HuH-7 (cell line): ENCODE measurements around the gene SH3RF3.
"Not testable (repeated sequence)": the region's sequence is repeated elsewhere in the genome, so short reads cannot be mapped to it uniquely, and the experiment has no call there.

Source experiments
- DNase-seq: peaks from one replicate; pipeline ENCODE4 v3.0.0; 2011; ENCODE audit warnings: low spot score

SH3RF3 gene

DNA sequence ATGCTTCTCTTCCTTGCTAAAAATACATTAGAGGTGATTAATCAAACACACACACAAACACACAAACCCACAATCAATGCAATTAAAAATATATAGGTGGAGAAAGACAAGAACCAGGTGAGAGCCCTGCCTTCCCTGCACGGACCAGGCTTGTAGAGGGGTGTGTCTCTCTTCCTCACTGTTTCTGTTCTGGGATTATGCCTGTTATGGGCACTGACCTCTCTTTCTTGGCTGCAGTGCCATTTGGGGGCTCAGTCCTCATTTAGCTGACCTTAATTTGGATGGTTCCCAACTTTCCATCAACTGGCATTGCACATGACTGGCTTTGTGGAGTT is 89.8 kb downstream of the SH3RF3 start:
- no peak for DNase-seq

DNA sequence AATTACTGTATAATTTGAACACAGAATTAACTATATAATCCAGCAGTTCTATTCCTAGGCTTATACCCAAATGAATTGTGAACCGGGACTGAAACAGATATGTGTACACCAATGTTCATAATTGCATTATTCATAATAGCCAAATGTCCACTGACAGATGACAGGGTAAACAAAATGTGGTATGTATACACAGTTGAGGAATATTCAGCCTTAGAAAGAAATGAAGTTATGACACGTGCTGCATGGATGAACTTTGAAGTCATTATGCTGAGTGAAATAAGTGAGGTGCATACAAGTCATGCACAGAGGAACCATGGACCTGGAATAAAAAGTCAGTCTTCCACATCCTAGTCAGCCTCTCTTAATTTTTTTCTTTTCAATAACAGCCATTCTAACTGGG is 91.9 kb downstream of the SH3RF3 start:
- DNase-seq, result no peak

DNA sequence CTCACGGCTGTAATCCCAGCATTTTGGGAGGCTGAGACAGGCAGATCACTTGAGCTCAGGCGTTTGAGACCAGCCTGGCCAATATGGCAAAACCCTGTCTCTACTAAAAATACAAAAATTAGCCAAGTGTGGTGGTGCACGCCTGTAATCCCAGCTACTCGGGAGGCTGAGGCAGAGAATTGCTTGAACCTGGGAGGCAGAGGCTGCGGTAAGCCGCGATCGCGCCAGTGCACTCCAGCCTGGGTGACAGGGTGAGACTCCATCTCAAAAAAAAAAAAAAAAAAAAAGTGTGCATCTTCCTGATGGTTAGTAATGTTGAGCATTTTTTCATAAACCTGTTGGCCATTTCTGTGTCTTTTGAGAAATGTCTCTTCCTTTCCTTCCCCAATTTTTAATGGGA is 92.3 kb downstream of the SH3RF3 start:
- not testable (repeated sequence) for DNase-seq

DNA sequence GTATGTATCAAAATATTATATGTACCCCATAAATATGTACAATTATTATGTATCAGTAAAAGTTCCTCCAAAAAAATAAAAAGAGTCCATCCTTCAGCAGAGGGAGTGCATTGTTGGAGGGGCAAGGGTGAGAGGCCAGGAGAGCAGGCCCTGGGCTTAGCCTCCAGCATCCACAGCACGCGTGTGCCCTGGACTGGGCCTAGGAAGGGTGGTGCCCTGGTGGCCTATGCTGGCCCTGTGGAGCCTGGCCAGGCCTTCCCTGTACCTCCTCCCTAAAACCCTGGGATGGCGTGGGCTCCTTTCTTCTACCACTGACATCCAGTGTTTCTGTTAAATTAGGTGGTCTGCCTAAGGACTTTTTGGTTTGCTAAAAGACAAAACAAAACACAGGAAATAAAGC is 93.4 kb downstream of the SH3RF3 start:
- DNase-seq, result no peak

DNA sequence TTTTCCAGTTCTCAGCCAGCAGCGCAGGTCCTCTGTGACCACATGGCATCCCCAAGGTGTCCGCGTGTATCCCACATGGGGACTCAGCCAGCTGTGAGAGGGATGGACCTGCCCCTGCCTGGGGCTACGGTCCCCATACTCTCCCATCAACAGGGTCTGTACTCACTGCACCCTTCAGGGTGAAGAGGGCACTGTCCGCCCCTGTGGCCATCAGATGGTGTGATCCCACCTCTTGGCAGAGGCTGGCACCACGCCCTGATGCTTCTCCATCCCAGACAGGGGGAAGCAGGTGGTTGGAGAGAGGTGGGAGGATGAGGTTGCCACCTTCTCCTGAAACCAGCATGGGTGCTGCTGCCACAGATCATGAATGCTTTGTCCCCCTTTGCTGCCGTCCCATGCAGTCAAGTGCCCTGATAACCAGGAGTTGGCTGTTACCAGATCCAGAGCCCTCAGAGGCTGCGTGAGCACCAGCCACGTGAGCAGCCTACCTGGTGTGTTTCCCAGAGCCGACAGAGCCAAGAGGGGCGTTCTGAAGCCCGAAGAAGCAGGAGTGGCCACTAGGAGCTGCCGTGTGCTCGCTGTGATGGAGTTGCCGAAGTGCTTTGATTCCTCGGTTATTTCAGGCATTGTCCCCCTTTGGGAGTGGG is 93.9 kb downstream of the SH3RF3 start:
- DNase-seq, result no peak

DNA sequence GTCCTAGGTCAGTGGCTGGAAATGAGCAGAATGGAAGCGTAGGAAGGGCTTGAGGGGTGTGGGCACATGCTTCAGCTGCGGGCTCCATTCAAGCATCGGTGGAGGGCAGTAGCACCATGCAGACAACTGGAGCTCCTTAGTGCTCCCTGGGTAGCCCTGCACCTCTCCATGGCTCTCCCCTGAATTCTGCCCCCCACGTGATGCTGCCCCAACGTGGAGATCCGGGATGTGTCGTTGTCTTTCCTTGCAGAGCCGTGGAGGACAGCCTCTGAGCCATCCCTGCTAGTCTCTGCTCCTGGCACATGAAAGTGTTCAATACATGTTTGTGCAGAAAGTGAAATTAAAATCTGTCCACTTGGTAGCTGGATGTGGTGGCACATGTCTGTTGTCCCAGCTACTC is 94.5 kb downstream of the SH3RF3 start:
- DNase-seq, result no peak

DNA sequence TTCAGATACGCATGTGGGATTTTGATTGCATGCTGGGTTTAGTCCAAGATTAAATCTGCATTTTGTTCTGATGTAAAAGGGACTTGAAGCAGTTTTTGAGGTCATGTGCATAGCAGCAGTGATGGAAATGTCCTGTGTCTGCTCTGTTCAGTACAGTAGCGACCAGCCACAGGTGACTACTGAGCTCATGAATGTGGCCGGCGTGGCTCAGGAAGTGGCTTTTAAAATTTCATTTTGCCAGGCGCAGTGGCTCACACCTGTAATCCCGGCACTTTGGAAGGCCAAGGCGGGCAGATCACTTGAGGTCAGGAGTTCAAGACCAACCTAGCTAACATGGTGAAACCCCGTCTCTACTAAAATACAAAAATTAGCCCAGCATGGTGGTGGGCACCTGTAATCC is 95.3 kb downstream of the SH3RF3 start:
- DNase-seq, result not testable (repeated sequence)

DNA sequence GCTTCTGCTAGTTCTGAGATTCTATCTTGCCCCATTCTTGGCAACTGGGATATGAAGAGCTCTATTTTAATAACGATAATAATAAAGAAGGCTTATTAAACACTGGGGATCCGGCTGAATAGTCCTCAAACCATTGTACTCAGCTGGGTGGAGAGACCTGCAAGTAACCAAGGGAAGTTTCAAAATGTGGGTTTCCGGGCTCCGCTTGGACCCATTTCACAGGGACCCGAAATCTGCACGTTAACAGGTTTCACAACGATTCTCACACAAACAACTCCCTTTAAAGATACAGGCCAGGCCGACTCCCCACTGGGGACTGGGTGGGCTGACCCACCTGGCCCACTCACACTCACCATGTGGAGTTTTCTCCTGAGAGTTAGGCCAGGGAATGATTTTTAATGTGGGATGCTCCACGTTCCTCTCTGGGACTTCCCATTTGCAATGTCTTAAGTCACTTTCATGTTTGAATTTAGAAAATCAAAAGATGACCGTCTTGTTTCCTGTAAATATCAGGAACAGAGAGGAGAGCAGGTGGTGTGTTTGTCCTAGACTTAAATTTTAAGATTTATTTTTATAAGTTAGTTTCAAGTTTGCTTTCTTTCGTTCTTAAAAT is 96.3 kb downstream of the SH3RF3 start:
- no peak for DNase-seq

DNA sequence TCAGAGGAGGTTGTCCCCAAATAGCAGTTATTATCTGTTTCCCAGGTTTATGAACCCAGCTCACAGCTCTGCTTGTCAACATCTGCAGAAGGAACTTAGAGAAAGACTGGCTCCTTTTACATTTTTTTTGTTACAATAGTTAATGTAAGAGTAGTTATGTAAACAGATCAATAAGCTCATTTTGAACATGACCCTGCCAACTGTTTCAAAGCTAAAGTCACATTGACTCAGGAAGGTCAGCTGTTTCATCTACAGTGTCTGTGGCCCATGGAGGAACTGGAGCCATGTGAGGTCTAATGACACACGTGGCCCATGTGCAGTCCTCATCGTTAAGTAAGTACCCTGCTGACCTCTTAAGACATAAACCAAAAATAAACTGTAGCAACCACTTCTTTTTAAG is 97.1 kb downstream of the SH3RF3 start:
- DNase-seq, result no peak

DNA sequence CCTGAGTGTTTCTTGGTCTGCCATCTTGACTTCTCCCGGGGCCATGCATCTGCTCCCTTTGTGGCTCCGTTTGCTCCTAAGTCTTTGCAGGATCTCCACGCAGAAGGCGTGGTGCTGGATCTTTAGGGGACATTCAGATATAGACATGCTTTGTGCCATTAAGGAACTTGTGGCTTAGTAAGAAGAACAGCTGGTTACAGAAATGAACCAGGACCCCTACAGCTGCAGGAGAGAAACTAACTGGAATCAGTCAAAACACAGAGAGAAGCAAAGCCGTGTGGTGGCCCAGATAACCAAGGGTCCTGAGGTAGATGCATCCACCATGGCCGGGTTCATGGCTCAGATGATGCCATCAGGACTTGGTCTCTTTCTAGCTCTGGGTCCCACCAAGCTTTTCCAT is 97.6 kb downstream of the SH3RF3 start:
- no peak for DNase-seq

DNA sequence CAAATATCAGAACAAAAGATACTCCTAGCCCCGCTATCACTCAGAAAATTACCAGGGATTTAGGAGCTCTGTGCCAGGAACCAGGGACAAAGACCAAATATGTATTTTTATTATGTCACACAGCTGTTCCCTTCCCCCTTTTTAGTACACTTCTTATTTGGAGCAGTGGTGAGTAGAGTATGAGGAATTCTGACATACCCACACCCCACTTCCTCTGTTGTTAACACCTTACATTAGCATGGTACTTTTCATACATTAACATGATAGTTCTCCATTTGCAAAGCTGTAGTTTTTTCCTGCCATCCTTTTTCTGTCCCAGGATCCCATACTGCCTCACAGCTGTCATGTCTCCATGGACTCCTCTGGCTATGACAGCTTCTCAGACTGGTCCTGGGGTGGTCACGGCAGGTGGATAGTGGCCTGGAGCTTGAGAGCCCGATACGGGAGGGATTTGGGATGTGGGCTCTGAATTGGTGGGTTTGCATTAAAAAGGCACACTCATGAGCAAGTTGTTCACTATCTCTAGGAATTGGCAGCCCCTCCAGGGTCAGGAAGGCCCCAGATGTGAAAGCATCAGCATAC is 100.2 kb downstream of the SH3RF3 start:
- DNase-seq, result no peak

DNA sequence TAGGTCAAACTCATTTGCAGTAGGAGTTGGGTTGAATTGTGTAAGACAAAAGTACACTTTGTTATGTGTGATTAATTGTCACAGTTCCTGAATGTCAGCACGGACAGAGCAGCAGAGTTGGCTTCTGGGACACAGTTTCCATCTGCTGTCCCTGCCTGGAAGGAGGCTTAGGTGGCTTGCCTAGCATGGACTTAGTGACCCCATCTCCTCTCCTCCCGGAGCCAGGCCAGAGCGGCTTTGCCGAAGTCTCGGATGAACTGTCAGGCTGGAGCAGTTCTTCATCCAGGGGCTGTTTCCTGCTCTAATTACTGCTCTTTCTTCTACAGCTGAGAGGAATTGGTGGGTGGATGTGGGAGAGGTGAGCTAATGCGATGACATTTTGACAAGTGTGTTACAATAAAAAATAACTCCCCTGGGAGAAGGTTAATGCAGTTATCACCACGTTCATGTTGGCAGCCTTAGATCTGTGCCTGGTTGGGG is 102.0 kb downstream of the SH3RF3 start:
- DNase-seq, result no peak

DNA sequence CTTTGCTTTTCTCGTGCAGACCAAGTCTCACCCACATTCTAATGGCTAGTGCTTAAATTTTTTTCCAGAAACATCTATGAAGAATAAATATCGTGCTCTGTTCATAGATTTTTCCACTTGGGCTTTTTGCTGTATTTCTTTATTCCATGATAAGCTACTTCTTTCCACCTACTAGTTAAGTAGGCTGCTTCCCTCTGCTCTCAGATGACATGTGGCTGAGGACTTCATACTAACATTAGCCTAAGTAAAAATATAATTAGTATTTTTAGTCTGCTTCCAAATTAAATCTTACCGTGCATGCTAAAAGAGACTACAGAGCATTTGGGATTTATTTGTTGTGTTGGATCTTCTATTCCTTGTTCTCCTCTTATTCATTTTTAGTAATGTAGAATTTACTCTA is 102.4 kb downstream of the SH3RF3 start:
- DNase-seq, result no peak

DNA sequence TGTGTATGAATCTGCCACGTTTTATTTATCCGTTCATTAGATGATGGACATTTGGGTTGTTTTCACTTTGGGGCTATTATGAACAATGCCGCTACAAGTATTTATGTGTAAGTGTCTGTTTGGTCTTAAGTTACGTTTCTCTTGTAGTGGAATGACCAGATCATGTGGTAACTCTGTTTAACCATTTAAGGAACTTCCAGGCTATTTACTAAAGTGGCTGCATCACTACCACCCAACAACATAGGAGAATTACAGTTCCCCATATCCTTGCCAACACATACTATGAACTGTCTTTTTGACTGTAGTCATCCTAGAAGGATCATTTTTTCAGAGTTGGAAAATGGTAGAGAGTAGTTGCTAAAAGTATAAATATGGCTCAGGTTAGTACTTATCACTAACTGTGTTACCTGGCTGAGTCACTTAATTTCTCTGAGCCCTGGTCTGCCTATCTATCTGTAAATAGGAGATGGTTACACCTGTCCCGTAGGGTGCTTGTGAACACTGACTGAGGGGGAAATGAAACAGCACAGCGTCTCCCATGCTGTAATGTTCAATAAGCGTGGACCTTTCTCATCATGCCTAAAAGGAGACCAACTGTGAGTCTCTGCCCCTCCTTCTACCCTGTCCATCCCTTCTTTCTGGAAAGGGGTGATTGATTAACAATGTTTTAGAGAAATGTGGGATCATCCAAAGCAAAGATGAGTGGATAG is 103.1 kb downstream of the SH3RF3 start:
- no peak for DNase-seq

DNA sequence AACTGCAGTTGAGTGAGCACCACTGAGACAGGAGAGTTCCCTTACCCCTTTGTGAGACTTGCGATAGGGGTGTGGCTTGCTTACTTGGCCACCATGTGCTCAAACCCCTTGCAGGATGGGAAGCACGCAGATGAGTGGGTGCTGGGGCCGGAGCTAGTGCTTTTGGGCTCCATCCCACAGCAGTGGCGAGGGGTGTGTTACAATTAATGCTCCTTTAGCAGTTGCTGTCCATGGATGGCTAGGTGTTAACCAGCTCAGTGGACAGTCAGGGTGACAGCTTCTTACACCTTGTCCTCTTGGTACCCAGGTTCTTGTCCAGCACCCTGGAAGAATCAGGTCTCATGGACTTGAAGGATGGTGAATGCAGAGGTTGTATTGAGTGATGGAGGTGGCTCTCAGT is 103.9 kb downstream of the SH3RF3 start:
- no peak for DNase-seq

DNA sequence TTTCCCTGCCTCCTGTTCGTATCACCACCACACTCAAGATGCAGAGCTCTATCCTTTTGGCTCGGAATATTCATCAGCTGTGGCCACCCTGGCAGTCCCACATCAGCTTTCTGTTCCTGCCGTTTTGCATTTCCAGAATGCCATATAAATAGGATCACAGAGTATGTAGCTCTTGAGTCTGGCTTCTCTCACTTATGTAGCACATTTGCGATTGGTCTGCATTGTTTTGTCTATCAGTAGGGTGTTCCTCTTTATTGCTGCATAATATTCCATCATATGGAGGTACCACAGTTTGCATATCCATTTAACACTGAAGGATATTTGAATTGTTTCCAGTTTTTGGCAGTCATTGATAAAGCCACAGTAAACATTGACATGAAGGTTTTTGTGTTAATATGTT is 104.6 kb downstream of the SH3RF3 start:
- DNase-seq, result no peak

DNA sequence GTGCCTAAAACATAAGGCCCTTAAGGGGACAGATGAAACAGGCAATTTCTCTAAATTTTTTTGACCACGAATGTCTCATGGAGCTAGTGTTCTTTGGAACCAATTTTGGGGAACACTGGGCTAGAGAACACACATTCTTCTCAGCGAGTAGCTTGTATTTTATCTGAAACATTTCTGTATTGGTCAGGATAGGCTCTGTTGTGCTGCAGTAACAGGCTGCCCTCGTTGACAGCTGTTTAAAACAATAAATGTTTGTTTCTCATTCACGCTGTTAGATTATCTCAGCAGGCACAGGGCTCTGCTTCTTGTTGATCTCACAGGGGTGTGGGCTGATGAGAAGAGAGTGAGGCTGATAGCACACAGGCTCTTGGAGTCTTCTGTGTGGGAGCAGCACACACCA is 105.3 kb downstream of the SH3RF3 start:
- no peak for DNase-seq

DNA sequence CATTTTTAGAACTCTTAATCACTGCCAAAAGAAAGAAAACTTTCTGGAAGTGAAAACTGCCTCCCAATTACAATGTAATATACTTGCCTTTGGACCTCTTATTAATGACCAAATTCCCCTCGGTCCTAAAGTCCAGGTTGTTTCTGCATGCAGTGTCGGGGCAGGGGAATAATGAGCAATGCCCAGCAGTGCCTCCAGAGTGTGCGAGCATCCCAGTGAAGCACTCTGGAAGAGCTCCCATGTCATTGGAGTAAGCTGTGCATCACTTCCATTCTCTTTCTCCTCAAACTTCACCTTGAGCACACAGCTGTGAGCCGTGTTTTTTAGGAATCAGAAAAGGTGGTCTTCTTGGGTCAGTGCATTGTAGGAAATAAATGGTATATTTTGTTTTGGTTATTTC is 107.1 kb downstream of the SH3RF3 start:
- DNase-seq, result no peak

DNA sequence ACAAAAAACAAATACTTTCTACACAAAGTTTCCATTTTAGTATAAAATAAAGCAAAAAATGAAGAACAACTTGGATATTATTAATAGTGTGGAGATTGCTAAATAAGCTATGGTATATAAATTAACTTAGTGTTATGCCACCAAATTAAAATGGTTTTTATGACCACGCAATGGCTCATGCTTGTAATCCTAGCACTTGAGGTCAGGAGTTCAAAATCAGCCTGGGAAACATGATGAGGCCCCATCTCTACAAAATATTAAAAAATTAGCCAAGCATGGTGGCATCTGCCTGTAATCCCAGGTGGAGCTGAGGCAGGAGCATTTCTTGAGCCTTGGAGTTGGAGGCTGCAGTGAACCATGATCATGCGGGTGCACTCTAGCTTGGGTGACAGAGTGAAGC is 108.8 kb downstream of the SH3RF3 start:
- no peak for DNase-seq

DNA sequence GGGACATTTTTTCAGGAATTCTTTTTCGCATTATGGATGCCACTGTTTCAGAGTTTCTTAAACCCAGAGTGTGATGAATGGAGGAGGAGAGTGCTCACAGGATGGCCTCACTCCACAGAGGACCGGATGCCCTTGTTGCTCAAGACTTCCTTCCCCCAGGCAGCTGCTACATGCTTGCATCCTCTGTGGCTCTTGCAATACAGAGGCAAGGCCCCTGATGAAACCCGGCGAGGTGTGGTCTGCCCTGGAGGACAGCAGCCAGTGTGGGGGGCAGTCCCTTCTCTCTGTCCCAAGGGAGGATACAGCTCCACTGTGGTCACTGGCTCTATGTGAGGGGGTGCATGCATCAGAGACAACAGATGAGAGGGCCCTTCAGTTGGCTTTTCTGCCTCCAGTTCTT is 109.6 kb downstream of the SH3RF3 start:
- no peak for DNase-seq

DNA sequence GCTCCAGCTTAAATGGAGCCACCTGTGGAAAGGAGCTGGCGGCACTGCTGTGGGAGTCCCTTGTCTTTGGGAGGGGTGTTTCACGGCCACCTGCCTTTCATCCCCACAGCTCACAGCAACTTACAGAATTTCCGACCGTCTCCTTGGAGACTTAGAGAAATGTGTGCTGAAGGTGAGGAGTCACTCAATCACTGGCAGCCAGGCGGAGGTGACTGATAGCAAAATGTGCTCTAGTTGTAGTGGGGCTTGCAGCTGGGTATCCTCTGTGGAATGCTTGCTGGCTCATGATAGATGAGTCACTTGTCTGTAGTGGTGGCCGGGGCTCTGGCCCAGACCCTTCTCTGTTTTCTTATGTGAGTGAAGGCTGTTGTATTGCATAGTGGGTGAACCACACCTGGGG is 110.7 kb downstream of the SH3RF3 start:
- DNase-seq, result no peak

DNA sequence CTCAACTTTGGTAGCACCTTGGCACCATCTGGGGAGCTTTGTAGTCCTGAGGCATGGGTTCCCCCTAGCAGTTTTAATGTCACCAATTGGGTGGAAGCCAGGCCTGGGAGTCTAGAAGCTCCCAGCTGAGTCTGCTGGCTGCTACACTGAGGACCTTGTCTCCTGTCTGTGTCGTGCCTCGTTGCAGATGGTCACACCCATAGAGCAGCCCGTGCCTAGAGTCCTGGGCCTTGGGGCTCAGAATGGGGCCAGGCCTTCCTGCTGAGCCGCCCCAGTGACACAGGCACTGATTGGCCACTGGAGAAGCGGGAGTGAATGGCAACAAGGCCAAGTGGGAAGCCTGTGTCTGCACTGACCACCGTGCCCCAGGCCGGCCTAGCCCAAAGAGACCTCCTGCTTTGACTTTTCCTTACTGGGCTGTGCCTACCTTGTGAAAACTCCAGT is 113.2 kb downstream of the SH3RF3 start:
- no peak for DNase-seq

DNA sequence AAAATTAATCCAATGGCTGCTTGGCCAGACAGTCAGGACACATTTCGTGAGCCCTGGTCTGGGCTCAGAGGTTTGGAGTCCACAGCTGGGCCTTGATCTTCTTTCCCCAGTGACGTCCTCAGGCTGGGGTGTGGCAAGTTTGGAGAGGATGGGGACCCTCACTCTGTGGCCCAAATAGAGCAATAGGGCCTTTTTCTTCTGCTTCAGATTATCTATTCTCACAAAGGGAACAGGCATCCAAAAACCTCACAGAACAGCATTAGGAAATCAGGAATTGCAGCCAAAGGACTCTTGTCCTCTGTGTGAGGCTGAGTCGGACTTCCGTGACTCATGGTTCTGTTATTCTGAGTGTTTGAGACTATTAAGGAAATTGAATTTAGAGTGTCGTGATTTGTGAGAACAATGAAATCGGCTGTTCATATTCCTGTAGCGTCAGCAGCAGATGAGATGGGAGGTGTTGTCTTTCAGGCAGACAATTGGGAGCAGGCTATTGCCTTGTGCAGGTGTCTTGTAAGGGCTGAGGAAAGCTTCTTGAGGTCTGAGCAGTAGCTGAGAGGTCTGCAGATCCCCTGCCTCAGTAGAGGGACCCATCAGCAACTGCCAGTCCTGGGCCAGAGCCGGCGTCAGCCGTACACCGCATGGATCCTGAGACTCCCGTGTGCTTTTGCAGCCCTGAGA is 113.8 kb downstream of the SH3RF3 start:
- no peak for DNase-seq
